Measurements from ENCODE around the gene OR52L1.

OR52L1 gene

DNA sequence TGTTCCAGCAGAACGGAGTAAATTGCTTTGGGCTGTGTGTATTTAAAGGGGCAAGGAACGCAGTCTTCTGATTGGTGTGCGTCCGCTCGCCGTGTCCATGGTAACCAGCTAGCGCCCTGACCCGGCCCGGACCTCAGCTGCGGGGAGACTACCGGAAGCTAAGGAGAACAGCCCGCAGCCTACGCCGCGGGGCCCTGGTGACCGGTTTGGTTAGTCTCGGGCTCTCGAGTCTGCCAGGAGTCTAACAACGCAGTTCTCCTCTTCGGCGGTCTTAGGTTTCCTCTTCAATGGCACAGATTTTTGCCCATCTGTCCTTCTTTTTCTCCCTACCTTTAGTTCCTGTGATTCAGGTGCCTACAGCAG lies 48.2 kb downstream of the OR52L1 start:
- no peak for DNase-seq

DNA sequence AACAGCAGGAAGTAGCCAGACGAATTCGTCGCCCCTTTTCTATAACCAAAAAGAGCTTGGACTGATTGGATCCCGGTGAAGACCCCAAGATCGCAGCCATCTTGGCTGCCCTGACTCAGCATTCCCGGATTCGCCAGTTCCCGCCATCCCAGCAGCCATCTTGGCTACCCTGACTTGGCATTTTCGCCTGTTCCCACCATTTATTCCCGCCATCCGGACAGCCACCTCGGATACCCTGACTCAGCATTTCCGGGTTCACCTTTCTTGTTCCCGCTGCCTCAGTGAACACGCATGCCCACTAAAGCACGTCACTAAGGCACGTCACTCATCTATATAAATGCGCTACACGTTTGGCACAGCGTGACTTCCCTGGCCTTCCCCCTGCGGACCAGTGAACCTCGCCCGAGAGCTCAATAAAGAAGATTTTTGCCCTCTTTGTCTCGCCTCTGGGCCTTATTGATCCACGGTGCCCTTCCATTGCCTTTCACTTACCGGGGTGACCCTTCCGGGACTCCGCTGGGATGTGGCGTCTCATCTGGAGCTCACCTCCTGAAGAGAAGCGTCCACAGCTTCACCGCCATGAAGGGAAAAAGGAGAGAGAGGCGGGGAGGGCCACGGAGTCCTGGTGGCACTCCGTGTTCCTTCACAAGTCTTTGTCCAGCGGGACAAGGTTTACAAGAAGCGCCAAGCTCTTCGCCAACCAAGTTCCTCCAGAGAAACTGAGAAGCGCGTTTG lies 48.8 kb downstream of the OR52L1 start:
- no peak for DNase-seq

All from inflammatory macrophage treated with lipopolysaccharide for 4 hours (primary cell).